H9 (cell line): ENCODE measurements around the gene KANK2. TPM values are rescaled to one million over a fixed set of nuclear protein-coding genes. Genes with fewer than 3 reads are reported as not detected.

Source experiments
- DNase-seq: peaks from one replicate; pipeline ENCODE4 v3.0.0-alpha.2; 2017
- H2AFZ ChIP-seq: one replicate; pipeline ENCODE4 v1.6.1; 2013; ENCODE audit warnings: mild to moderate bottlenecking, low read length, control low read depth, moderate library complexity
- H2AK5ac ChIP-seq: 2 replicates; pipeline ENCODE4 v1.6.1; 2013; ENCODE audit warnings: low read length, control low read depth, mixed read lengths; ENCODE audit not compliant: insufficient read length
- H2BK120ac ChIP-seq: one replicate; pipeline ENCODE4 v1.6.1; 2013; ENCODE audit warnings: low read depth, mild to moderate bottlenecking, low read length, control low read depth, inconsistent platforms; ENCODE audit not compliant: poor library complexity, severe bottlenecking
- H2BK12ac ChIP-seq: 2 replicates; pipeline ENCODE4 v1.6.1; 2013; ENCODE audit warnings: low read length, control low read depth, mixed read lengths, low read depth; ENCODE audit not compliant: insufficient read length
- H2BK15ac ChIP-seq: 2 replicates; pipeline ENCODE4 v1.6.1; 2013; ENCODE audit warnings: low read depth, low read length, control low read depth
- H2BK20ac ChIP-seq: one replicate; pipeline ENCODE4 v1.6.1; 2013; ENCODE audit warnings: low read depth, mild to moderate bottlenecking, low read length, control low read depth, inconsistent platforms; ENCODE audit not compliant: poor library complexity, severe bottlenecking
- H2BK5ac ChIP-seq: 2 replicates; pipeline ENCODE4 v1.6.1; 2013; ENCODE audit warnings: low read length, control low read depth, mixed read lengths; ENCODE audit not compliant: insufficient read length
- H3K14ac ChIP-seq: 2 replicates; pipeline ENCODE4 v1.6.1; 2013; ENCODE audit warnings: low read length, control low read depth; ENCODE audit not compliant: insufficient read depth
- H3K18ac ChIP-seq: 2 replicates; pipeline ENCODE4 v1.6.1; 2013; ENCODE audit warnings: low read depth, mild to moderate bottlenecking, mixed read lengths, low read length, control low read depth; ENCODE audit not compliant: insufficient read length
- H3K23ac ChIP-seq: 2 replicates; pipeline ENCODE4 v1.6.1; 2013; ENCODE audit warnings: low read length, control low read depth, mixed read lengths, low read depth; ENCODE audit not compliant: insufficient read length
- H3K23me2 ChIP-seq: 2 replicates; pipeline ENCODE4 v1.6.1; 2013; ENCODE audit warnings: low read depth, mild to moderate bottlenecking, mixed read lengths, low read length, control low read depth; ENCODE audit not compliant: insufficient read length, poor library complexity, severe bottlenecking
- H3K27ac ChIP-seq: 2 replicates; pipeline ENCODE4 v1.5.1; 2013; ENCODE audit warnings: low read length, control low read depth, mixed read lengths, low read depth; ENCODE audit not compliant: insufficient read length
- H3K27me3 ChIP-seq: 2 replicates; pipeline ENCODE4 v1.6.1; 2013; ENCODE audit warnings: low read length, control low read depth, inconsistent platforms; ENCODE audit not compliant: insufficient read depth
- H3K4ac ChIP-seq: 2 replicates; pipeline ENCODE4 v1.6.1; 2013; ENCODE audit warnings: low read depth, mild to moderate bottlenecking, control low read depth, inconsistent platforms, low read length, moderate library complexity
- H3K4me1 ChIP-seq: 2 replicates; pipeline ENCODE4 v1.6.1; 2013; ENCODE audit warnings: low read length, control low read depth, inconsistent platforms; ENCODE audit not compliant: insufficient read depth
- H3K4me2 ChIP-seq: 2 replicates; pipeline ENCODE4 v1.6.1; 2013; ENCODE audit warnings: low read length, control low read depth, mixed read lengths; ENCODE audit not compliant: insufficient read length, insufficient read depth
- H3K56ac ChIP-seq: 2 replicates; pipeline ENCODE4 v1.6.1; 2013; ENCODE audit warnings: low read depth, mild to moderate bottlenecking, mixed read lengths, low read length, control low read depth; ENCODE audit not compliant: insufficient read length
- H3K79me1 ChIP-seq: 2 replicates; pipeline ENCODE4 v1.6.1; 2013; ENCODE audit warnings: low read depth, mild to moderate bottlenecking, moderate library complexity, low read length, control low read depth, inconsistent platforms; ENCODE audit not compliant: insufficient read depth, poor library complexity, severe bottlenecking
- H3K79me2 ChIP-seq: 2 replicates; pipeline ENCODE4 v1.6.1; 2013; ENCODE audit warnings: low read length, control low read depth, inconsistent platforms; ENCODE audit not compliant: insufficient read depth
- H3K9ac ChIP-seq: 2 replicates; pipeline ENCODE4 v1.6.1; 2013; ENCODE audit warnings: low read length, control low read depth, mixed read lengths; ENCODE audit not compliant: insufficient read length; ENCODE audit errors: extremely low read depth
- H3K9me3 ChIP-seq: one replicate; pipeline ENCODE4 v1.6.1; 2013; ENCODE audit warnings: low read depth, low read length, inconsistent platforms; ENCODE audit not compliant: control insufficient read depth
- H3T11ph ChIP-seq: one replicate; pipeline ENCODE4 v1.6.1; 2013; ENCODE audit warnings: mild to moderate bottlenecking, low read length, control low read depth, inconsistent platforms
- H4K20me1 ChIP-seq: one replicate; pipeline ENCODE4 v1.6.1; 2013; ENCODE audit not compliant: control insufficient read depth, insufficient read length, insufficient read depth
- H4K5ac ChIP-seq: 2 replicates; pipeline ENCODE4 v1.6.1; 2013; ENCODE audit warnings: low read depth, mild to moderate bottlenecking, mixed read lengths, low read length, control low read depth; ENCODE audit not compliant: insufficient read length
- H4K8ac ChIP-seq: replicated peaks from 2 replicates; pipeline ENCODE4 v1.6.1; 2013; ENCODE audit warnings: low read length, control low read depth, mixed read lengths, low read depth; ENCODE audit not compliant: insufficient read length
- H4K91ac ChIP-seq: 2 replicates; pipeline ENCODE4 v1.6.1; 2013; ENCODE audit warnings: low read depth, mild to moderate bottlenecking, moderate library complexity, mixed read lengths, low read length, control low read depth; ENCODE audit not compliant: insufficient read length
- H3K27ac Mint-ChIP-seq, 3 experiments: 2 replicates in 2 of 3; 3 replicates in 1 of 3; pipeline ENCODE4 v1.8.0; 2020 to 2021; ENCODE audit warnings: mixed read lengths in 3 of 3, mild to moderate bottlenecking in 1 of 3, moderate library complexity in 1 of 3
- H3K27me3 Mint-ChIP-seq: 2 replicates; pipeline ENCODE4 v1.8.0; 2021; ENCODE audit warnings: low read depth, mild to moderate bottlenecking, moderate library complexity, mixed read lengths
- H3K36me3 Mint-ChIP-seq, 3 experiments: 2 replicates in 2 of 3; 3 replicates in 1 of 3; pipeline ENCODE4 v1.8.0; 2020 to 2021; ENCODE audit warnings: low read depth in 3 of 3, mixed read lengths in 3 of 3; ENCODE audit not compliant: insufficient read depth in 1 of 3
- H3K4me1 Mint-ChIP-seq, 2 experiments: 2 replicates each; pipeline ENCODE4 v1.8.0; 2020; ENCODE audit warnings: mixed read lengths in 2 of 2
- H3K4me3 Mint-ChIP-seq, 2 experiments: 2 replicates in 1 of 2; 3 replicates in 1 of 2; pipeline ENCODE4 v1.8.0; 2020 to 2021; ENCODE audit warnings: mild to moderate bottlenecking in 2 of 2, mixed read lengths in 2 of 2, moderate library complexity in 1 of 2
- H3K9me3 Mint-ChIP-seq, 2 experiments: 2 replicates in 1 of 2; 3 replicates in 1 of 2; pipeline ENCODE4 v1.8.0; 2020; ENCODE audit warnings: mild to moderate bottlenecking in 2 of 2, mixed read lengths in 2 of 2, moderate library complexity in 1 of 2
- CTCF ChIP-seq: fragments of 200-600 bp; sonication (generic); conservative IDR thresholded peaks from 3 replicates; pipeline ENCODE4 v1.8.0; 2021; ENCODE audit warnings: antibody characterized with exemption, mild to moderate bottlenecking
- whole genome bisulfite sequencing: extraction: QIAGEN DNeasy Blood & Tissue Kit; methylation state at CpG from one replicate; pipeline ENCODE4 v1.1.7; 2013; ENCODE audit warnings: missing lambda C conversion rate, low lambda C conversion rate, mixed read lengths; ENCODE audit not compliant: insufficient read length; ENCODE audit errors: extremely low coverage; 5-methylcytosine and 5-hydroxymethylcytosine counted together
- total RNA-seq: library from RNA; stranded (reverse); gene quantifications from 2 replicates; pipeline ENCODE4 v1.2.1, GENCODE V29; 2021

KANK2 gene
- total RNA-seq, 1 experiment from 2014 or later = 42.0 TPM

GRCh38 chr19:11200931-11201330 lies 3.6 kb upstream of the KANK2 start:
- Mint-ChIP-seq H3K4me3 (no peak overlapping the region), H3K36me3 (peaks cover 0 to 25% (median 10%) of the 10 kb centered on the region in 3 experiments; a peak in 5 of 7 replicates), H3K4me1 (peaks cover 6 to 16% of the 10 kb centered on the region in 2 experiments), H3K9me3 (no peaks in the 10 kb centered on the region), H3K27me3 (peaks cover 2% of the 10 kb centered on the region; the same call in 1 of the 2 replicates), H3K27ac (no peak overlapping the region)
- Histone ChIP-seq H4K8ac (no peak overlapping the region), H3K27me3 (no peaks in the 10 kb centered on the region), H3K9me3 (no peaks in the 10 kb centered on the region), H3K4me1 (no peaks in the 10 kb centered on the region), H3K23ac (no peak overlapping the region), H3K4ac (no peak overlapping the region), H3K79me1 (no peaks in the 10 kb centered on the region), H3K23me2 (peaks cover 4% of the 10 kb centered on the region), H4K5ac (no peak overlapping the region), H2BK5ac (no peak overlapping the region), H2AFZ (no peak overlapping the region), H3T11ph (no peak overlapping the region), H2BK15ac (no peak overlapping the region), H2BK20ac (no peak overlapping the region), H2BK12ac (no peak overlapping the region), H3K79me2 (no peaks in the 10 kb centered on the region), H3K27ac (no peak overlapping the region), H4K91ac (no peak overlapping the region), H3K18ac (no peak overlapping the region), H2AK5ac (no peak overlapping the region), H3K4me2 (no peak overlapping the region), H3K56ac (no peak overlapping the region), H2BK120ac (no peak overlapping the region), H3K14ac (no peak overlapping the region), H3K9ac (no peak overlapping the region), H4K20me1 (no peaks in the 10 kb centered on the region)
- no peak for DNase-seq
- no CpG with 5 or more reads among the region's 9 CpGs for WGBS
- no peak for TF ChIP-seq CTCF
